GM18873 (cell line): ENCODE results near the gene SLC22A23.

Source experiments
- ATAC-seq: cut with Tn5 transposase; IDR thresholded peaks from one replicate; pipeline ENCODE4 v1.9.1; 2021; ENCODE audit warnings: mild to moderate bottlenecking, moderate library complexity, moderate number of reproducible peaks; ENCODE audit not compliant: unreplicated experiment, low FRiP score

The SLC22A23 gene

DNA sequence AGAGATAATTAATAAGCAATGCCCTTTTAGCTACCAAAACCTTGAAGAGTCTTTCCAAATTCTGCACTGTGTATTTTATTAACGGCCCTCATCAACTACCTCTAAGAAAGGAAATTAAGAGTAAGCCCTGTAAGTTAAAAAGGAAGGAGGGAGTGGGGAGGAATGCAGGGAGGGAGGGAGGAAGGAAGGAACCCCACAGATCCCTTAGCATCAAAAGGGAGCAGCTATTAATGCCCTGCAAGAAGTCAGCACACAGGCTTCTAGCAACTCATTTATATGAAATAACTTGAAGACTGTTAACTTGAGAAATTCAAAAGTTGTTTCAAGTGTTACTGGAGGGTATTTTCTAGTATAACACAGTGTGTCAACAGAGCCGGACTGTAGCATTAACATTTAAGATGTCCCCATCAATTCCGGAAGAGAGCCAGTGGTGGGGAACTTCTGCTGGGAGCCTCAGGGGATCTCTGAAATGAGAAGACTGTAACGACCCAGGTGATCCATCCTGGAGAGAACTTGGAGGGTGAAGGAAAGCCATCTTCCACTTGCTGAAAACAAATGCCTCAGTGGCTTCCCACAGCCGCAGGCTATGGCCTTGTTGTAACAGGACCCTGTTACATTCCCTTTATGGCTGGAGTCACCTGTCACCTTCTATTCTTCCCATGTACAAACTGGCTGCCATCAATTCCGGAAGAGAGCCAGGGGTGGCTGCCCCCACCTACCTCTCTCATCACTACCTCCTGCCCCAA lies 33.2 kb downstream of the SLC22A23 start:
- ATAC-seq = no peak

DNA sequence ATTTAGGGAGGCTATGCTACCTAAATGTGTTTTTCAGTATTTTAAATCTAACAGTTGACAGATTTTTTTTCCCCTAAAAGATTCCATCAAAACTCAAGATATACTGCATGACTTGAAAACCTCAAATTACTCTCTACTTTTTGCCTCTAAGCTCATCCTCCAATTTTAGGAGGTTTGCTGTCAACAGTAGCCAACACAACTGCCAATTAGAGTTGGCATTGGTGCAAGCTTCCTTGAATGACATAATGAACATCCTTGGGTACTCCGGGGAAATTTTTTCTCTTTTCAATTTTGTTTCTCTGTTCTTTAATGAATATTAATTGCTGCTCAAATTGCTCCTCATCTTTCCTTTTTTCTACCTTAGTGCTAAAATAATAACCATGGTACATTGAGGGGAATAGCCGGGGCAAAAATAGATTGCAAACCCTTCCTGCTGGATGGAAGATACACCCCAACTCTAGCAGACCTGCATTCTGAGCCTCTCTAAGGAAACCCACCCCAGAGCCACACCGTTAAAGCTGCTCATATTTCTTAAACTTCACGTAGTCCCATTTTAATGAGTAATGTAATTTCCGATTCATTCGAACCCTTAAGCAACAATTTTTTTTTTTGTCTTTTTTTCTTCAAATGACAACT lies 34.3 kb downstream of the SLC22A23 start:
- no peak for ATAC-seq

DNA sequence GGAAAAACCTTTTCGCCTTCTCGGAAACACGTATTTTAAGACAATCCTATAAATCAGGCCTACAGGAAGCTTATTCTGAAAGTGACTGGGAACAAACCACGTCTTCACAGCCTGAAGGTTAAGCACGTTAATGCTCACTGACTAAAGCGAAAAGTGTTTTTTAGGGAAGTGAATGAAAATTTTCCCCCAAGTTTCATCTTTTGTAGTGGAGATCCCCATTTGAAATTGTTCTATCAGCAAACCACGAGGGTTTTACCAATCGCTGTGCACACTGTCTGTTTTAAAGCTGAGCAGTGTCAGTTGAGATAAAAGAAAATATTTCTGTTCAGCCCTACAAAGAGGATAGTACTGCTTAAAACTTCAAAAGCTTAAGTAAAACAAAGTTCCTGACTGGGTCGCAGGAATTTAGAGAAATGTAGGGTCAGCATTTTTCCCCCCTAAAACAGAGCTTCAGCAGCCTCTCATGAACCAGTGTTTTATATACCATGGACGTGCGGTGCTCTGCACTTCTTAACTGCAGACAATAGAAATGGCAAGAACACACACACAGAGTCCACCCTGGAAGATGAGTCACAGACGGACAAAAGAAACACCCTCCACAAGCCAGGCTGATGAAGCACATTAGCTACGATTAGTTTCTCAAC lies 34.9 kb downstream of the SLC22A23 start:
- ATAC-seq = no peak

DNA sequence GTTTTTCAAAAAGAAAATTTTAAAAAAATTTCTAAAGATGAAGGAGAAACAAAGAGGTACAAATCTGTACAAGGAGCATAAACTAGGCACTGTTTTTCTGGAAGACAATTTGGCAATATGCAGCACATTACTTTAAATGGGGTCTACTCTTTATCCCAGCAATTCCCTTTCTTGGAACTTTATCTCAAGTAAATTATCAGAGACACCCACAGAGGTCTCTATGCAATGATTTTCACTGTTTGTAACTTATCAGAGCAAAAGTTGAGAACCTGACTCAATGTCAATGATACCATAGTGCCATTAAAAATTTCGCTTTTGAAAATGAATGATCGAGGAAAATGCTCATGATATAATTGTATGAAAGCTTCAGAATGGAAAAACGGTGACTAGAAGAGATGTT lies 35.7 kb downstream of the SLC22A23 start:
- ATAC-seq = no peak

DNA sequence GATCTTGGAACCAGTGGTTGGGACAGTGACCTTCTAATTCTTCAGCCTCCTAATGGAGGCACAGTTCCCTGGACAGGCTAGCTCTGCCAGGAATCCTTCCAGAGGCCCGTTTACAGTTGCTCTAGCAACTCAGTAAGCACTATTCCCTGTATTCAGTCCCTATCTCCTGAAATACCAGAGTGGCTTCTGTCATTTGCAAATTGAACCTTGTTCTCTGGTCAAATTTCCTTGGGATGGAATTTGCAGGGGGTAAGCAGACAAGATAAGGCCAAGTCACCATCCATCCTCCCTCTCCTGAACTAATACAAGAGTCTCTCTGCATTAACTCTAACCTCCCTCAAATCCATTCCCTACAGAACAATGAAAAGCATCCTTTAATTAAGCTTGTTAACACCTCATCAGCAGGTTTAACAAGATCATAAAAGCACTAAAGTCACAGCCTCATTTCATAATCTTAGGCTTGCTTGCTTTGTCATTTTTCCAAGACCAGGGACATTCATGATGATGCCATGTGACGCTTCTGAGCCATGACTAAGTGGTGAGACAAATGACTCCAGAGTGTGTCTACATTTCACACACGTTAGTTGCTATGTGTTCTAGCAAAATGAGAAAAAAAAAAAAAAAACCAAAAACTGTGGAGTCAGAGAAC lies 37.1 kb downstream of the SLC22A23 start:
- no peak for ATAC-seq

DNA sequence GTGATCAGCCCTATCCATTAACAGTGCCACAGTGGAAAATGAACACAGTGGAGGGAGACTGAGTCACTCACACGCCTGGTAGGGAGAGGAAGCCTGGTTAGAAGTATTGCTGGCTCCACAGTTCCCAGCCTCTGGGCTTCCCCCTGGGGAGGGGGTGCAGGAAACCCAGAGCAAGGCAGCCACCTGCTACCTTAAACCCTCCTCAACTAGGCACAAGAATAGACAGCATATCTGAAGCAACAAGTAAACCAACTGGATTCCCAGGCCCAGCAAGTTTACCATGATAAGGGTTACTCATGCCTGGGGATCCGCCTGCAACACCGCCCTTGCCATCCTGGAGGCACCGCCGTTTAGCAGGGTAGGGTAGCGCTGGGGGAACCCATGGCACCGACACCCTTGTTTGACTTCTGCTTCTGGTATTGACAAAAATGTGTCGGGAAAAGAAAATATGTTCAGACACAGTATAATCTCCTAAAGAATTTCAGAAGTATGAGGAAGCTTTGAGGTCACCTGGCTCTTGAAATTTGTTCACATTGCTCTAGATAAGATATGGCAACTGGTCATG lies 38.3 kb downstream of the SLC22A23 start:
- no peak for ATAC-seq

DNA sequence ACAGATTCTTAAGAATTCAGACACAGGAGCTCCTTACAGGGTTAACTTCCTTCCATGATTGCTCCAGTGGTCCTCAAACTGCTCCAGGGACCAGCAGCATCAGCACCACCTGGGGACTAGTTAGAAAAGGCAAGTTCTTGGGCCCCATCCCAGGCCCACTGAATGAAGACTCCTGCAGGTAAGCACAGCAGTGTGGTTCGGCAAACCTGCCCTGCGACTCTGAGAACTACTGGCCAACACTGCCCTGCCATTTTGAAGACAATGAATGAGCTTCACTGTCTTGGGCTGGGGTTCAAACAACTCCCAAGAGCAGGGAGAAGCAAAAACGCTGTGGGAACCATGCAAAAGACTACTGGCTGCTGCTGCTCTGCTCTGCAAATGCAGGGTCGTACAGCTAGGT lies 39.4 kb downstream of the SLC22A23 start:
- no peak for ATAC-seq

DNA sequence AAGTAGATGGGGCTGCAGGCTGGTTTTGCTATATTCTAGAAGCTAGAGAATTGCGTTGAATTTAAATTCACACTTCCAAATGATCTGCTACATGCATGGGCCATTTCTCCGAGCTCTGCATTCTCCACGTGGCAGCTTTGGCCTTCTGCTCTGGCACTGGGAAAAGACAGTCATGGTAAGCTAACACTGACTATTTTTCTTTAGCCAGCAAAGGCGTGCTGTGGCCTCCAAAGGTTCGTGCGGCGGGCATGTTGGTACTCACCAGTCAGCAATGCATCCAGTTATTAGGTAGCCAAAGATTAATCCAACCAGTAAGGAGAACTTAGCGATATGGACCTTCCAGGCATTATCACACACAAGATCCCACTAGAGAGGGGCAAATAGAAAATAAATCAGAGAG lies 41.4 kb downstream of the SLC22A23 start:
- ATAC-seq = no peak

DNA sequence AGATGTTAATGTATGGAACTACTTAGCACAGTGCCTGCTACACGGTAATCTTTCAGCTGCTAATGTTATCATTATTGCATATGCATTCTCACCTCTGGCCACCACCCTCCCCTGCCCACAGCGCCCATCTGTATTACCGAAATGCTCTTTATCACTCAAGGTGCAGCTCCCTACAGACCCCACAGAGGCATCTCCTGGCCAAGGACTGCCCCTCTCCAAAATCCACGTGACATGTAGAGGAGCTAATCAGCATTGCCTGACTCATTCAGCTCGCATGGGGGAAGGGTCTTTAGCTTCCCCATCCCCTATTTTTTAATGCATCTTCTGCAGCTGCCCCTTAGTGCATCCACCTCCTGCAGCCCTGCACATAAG lies 41.8 kb downstream of the SLC22A23 start:
- no peak for ATAC-seq

DNA sequence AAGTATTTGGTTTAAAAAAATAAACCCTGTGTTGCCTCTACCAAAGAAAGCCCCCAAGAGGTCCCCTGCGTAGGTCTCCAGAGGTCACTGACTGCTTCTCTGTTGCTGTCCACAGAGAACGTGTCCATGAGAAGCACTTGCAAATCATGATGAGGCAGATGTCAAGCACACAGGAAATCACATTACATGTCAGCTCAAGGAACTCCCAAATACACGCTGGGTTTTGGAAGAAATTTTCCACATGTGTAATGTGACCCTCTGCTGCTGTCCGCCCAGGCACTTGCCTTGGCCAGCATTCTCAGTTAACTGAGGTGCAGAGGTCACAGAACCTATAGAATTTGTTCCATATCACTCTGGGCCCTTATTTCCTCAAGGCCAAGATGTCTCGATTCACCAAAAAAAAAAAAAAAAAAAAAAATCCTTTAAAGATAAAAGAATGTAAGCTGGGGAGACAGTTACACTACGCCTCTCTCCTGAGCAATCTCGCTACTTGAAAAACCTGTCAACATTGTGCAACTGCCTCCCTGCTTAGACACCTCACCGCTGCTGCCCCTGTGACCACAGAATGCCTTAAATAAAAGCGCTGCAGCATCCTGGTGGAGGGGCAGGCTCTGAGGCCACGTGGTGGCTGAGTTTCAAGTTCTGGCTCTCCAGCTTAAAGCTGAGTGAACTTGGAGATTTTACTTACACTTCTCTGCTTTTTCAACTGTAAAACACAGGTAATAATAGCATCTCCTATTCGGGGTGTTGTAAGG lies 42.3 kb downstream of the SLC22A23 start:
- ATAC-seq = no peak

DNA sequence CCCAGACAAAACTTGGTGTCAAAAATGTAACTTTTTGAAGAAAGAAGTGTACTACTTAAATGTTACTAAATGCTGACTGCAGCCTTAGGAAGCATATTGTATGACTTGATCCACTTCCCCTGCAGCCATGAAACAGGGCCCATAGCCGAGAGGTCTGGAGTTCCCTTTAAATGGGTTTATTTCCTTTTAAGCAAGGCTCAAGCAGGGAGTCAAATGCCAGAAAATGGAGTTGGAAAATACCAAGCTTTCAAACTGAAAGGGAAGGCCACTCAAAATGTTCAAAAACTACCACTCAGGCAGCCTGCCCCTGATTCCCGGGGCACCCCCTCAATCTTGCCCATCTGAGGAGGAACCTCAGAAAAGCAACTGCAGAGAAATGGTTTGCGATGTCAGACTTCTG lies 43.3 kb downstream of the SLC22A23 start:
- no peak for ATAC-seq

DNA sequence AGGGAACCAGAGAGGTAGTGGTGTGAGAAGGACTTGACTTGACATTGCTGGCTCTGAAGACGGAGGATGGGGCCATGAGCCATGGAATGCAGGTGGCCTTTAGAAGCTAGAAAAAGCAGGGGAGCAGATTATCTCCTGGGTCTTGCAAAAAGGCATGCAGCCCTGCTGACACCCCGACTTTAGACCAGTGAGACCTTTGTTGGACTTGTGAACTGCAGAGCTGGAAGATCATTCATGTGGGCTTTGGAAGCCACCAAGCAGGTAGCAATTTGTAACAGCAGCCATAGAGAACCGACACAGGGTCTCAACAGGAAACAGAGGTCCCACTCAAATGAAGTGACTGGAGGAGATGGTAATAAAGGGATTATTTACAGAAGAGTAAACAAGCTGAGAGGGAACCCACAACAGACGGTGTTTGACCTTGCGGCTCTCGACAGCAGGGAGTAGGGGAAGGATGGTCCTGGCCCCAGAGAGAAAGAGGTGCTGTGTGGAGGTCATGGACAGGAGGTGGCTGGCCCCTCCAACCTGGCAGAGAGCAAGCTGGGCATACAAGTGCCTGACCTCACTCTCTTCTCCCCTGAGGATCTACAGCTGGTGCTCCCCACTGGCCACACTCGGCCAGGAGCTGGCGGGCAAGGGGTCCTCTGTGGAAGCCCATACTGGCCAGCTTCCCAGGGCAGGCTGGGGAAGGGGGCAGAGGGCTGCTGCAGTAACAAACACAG lies 43.9 kb downstream of the SLC22A23 start:
- ATAC-seq = no peak

DNA sequence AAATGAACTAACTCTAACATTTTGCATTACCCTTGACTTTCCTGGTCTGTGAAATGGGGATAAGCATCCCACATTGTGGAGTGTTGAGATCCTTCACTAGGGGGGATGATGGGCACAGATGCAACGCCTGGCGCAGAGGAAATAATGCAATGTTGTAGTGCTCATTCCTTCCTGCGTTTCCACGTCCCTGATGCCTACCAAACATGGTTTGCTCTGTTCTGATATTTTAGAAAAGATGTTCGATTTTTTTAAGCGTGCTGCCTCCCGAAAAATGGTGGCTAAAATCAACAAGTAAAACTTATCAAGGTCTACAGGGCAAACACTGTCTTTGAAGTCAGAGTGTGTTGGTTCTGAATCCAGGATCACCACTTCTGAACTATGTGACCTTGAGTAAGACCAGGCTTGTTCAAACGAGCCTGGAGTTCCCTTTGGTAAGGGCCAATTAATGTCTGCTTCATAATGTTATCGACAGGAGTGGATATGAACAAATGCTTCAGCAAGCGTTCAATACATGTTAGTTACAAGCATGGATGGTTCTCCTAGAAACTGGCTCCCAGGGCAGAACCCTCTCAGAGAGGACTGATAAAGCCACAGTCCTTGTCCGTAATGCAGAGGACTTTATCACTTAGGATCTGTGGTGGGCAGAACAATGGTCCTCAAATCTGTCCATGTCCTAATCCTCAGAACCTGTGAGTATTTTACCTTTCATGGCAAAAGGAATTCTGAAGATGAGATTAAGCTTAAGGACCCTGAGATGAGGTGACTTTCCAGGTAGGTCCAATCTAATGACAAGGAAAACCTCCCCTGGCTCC lies 44.7 kb downstream of the SLC22A23 start:
- no peak for ATAC-seq

DNA sequence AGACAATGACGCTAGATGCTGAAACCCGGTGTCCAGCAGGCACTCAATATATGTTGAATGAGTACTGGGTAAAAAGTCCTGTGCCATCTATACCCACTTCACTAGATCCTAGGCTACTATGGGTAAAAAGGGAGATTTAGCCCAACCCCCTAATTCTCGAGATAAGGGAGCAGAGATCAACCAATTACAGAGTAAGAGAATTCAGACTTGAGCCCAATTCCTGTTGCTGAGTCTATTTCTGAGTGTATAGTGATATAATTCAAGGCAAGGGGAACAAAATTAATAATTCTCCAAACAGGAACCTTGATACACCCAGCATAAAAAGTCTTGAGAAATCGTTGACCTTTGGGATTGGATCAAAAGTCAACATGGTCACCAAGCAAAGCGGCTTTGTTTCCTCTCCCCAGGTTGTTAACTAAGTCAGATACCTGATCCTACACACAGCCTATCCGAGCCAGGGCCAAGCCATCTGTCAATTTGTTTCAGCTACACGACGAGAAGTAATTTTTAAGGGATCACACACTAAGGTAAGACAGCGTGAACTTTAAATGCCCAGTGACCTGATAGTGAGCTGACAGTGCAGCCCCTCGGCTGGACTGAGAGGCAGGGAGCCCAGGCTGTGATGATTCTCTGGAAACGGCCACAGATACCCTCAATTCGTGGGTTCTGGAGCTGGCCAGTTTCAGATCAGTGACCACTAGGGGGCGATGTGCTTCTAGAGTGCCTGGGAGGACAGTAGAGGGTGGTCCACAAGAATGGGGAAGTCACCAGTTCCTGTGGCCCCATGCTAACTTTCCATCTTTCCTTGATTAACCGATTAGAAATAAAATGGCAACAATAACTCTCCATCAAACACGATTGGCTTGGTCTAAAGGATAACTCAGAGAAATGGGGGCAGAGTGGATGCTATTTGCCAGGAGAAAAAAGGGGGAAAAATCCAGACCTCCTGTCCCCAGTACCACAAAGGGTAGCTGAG lies 46.2 kb downstream of the SLC22A23 start:
- no peak for ATAC-seq

DNA sequence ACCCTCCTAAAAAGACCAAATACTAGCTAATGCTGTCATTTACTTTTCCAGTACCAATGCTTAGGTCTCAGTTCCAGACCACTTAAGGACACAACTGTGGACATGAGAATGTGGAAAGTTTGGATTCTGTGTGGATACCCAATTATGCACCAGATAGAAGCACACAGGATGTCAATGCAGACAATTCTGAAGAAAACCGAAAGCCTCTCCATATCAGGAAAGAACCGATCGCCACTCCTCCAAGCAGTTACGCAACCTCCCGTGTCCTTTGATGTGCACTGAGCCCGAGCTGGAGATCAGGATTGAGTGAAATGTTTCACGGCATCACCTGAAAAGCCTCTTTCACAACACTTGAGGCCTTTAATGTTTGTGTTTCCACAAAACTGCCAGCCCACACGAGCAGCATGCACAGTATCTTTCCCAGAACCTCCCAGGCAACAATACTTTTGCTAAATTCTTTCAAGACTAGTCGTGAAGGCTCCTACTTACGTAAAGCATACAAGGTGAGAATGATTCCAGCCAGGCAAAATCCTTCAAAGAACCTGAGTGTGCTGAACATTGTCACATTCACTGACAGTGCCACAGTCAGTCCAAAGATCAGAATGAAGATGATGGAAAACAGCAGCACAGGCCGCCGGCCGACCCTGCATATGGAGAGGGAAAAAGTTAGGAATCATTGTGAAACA lies 47.0 kb downstream of the SLC22A23 start:
- no peak for ATAC-seq

DNA sequence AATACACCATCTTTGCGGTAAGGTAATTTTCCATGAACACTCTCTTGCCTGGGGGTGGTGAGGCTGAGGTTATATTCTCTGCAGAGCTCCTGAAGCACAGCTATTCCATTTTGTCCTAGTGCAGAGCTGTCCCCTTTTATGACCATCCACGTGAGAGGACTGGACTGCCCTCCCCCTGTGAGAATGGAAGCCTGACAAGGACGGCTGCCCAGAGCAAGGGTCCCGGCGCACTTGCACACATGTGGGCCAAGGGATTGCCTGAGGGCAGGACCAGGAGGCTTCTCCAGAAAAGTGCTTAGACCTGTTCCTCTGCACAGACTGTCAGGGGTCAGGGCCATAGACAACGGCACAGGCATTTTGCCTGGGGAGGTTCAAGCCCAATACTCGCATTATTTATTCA lies 48.2 kb downstream of the SLC22A23 start:
- ATAC-seq = no peak

DNA sequence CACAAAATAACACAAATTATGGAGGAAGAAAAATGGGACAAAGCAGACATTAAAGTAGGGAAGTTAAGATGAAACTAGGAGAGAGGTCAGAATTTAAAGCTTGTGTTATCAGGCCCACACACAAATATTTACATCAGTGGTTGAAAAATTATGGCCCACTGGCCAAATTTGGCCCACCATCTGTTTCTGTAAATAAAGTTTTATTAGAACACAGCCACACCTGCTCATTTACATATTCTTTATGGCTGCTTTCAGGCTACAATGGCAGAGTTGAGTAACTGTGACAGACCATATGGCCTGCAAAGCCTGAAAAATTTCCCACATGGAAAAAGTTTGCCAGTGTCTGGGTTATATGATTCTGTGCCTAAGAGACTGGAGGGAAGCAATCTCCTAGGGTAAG lies 49.0 kb downstream of the SLC22A23 start:
- ATAC-seq = no peak
